ENCODE data around the gene GABRD.

GABRD gene

DNA sequence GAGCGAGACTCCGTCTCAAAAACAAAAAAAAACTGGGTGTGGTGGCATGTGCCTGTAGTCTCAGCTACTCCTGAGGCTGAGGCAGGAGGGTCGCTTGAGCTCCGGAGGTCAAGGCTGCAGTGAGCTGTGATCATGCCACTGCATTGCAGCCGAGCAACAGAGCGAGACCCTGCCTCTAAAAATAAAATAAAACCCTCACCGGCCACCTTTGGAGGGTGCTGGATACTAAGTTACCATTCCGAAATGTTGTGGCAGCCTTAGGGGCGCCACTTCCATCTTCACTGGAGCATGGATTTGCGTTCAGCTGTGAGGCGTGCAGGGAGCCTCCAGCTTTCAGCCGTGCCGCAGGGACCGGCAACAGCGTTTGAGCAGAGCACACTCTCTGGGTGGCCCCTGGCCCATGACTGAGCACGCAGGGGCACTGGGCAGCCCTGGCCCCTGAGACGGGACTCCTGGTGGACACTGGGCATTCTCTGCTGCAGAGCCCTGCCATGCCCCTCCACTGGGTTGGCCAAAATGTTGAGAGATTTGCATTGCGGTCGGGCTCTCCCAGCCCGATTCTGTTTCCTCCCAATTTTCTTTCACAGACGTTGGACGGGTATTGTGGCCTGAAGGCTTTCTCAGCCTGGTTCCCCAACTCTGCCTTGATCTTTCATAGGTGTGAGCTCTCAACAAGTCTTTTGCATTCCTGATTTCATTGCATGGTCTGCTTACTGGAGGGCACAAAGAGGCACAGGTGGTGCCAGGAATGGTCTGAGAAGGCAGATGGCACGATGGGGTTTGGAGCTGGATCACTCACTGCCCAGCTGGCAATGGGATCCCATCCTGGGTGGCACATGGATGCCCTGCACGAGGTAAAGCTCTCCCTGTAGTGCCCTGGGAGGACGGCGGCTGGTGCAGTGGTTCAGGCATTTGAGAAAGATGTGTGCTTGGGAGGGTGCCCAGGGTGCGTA, 9.8 kb upstream of the GABRD start:
- H3K4me3 ChIP-seq (ENCODE audit: low read length), result no peak overlapping the region
- DNase-seq (ENCODE audit: low read depth, low spot score), result no peak

DNA sequence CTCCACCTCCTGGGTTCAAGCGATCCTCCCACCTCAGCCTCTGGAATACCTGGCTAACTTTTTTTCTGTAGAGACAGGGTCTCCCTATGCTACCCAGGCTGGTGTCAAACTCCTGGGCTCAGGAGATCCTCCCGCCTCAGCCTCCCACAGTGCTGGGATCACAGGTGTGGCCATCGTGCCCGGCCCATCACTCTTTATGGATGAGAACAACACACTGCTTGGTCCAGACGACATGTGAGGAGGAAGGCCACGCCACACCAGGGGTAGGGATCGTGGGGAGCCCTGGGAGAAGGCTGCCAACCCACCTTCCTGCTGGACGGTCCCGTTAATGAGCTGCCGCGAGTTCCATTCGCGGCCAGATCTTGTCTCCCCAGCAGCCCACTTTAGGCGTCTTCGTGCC, 5.0 kb upstream of the GABRD start:
- H3K4me3 ChIP-seq (ENCODE audit: low read length), result no peak overlapping the region
- DNase-seq (ENCODE audit: low read depth, low spot score), result no peak

DNA sequence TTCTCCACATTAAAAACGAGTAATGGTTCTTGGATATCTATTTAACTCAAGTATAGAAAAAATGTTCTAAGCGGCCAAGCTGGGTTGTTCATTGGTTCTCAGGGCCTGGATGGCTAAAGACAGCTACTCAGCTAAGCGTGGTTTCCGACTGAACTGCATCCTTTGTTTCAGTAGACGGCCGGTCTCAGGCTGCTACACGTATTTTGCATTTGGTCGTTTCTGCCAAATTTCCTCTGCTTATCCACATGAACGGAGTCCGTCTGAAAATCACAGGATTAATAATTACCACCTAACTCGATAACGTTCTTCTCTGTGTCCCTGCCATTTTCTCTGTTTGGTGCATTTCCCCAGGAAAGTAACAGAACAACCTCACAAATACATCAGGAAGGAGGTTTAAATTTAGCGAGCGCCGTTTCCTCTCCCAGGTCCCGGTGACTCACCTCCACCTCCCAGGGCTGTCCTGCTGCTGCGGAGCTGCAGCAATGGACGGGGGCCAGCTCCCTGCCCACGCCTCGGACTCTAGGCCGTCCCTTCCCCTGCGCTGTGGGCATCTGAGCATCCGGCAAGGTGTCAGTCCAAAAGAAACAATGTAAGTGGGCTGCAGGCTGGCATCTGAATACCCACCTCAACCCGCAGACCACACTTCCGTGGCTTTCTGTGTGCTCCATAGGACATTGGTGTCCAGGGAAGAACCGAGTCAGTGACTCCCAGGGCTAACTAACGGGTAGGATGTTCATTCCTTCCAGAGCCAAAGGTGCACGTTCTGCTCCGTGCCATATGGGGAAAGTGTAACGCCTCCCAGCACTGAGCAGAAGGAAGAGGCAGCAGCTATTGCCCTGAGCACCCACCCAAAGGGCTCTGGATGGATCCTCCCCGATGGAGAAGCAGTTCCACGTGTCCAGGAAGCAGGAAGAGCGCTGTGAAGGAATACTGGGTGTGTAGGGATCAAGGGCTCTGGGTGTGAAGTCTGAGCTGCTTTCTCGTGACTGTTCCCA, 4.1 kb upstream of the GABRD start:
- H3K4me3 ChIP-seq (ENCODE audit: low read length), result no peak overlapping the region
- no peak for DNase-seq (ENCODE audit: low read depth, low spot score)

DNA sequence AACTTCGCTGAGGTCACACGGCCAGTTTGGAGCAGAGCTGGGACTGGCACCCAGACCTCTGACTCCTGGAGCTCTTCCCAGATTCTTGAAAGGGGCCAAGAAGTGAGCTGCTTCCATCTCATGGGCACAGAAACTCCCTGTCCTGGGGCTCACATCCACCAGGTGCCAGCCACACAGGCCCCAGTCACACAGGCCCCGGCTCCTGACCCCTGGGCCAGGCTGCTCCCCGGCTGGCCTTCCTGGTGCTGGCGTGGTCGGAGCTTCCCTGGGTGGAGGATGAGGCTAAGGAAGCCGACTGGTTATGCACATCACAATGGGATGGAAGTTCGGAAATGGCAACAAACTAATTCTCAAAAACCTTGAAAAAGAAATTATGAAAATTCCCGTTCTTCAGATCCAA, 3.0 kb upstream of the GABRD start:
- DNase-seq (ENCODE audit: low read depth, low spot score), result no peak

DNA sequence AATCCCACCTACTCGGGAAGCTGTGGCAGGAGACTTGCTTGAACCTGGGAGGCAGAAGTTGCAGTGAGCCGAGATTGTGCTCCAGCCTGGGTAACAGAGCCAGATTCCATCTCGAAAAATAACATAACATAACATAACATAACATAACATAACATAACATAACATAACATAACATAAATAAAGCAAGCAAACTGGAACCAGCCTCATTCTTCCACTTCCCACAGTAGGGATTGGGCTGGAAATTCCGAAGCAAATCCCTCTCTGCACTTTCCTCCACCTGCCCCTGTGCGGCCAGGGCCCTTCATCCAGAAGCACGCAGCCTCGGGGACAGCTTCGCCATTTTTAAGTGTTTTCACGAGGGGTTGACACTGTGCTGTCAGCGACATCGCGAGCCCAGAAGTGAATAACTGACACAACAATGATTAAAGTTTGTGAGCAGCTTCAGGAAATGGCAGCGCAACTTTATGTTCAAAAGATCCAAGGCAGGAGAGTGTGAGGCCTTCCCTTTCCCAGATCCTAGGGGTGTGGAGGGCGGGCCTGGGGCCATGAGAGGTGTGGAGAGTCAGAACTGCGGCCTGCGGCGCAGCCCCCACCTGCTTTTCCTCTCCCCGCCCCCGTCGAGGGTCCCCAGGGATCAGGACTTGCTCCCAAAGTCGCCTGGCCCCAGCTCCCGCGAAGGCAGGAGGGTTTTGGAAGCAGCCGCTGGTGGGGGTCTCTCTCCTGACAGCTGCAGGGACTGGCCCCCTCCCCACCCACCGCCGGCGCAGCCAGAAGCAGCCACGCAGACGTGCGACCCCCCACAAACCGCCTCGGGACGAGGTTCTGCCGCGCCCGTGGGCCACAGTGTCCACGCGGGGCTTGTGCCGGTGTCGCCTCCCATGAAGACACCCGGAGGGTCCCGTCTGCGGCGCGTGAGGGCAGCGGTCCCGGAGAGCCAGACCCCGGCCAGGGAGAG, 651 bp upstream of the GABRD start:
- no peak for DNase-seq (ENCODE audit: low read depth, low spot score)
- no peak overlapping the region for H3K4me3 ChIP-seq (ENCODE audit: low read length)

More for the DNA sequence above, 3.0 kb upstream of the GABRD start:
- no peak overlapping the region for H3K4me3 ChIP-seq (ENCODE audit: low read length)

DNA sequence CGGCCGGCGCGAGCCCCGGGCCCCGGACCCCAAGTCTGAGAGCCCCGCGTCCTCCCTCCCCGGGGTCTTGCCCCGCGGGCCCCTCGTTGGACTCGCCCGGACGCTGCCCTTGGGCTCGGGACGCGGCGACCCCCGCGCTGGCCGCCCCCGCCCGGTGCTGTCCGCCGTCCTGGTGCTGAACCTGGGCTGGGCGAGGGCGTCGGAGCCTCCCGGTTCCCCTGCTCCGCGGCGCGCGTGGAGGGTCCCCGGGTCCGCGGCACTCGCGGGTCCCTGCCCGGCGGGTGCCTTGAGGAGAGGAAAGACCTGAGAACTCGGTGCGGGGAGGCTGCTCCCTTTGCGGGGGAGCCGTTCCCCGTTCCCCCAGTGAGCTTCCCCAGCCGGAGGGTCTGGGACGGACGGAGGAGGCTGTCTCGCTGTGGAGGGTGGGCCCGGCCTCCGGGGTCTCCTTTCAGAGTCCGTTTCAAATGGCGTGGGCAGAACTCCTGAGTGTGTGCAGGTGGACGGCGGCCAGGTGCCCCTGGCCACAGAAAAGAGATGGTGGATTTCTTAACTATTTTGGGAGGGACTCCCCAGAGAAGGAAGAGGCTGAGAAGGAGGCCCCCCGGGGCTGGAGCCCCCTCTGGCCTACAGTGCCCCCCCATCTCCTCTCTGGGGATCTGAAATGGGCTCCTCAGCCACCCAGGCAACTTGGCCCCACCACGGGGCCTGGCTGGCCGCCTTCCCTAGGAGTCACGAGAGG, 595 bp downstream of the GABRD start:
- no peak for DNase-seq (ENCODE audit: low read depth, low spot score)
- no peak overlapping the region for H3K4me3 ChIP-seq (ENCODE audit: low read length)

DNA sequence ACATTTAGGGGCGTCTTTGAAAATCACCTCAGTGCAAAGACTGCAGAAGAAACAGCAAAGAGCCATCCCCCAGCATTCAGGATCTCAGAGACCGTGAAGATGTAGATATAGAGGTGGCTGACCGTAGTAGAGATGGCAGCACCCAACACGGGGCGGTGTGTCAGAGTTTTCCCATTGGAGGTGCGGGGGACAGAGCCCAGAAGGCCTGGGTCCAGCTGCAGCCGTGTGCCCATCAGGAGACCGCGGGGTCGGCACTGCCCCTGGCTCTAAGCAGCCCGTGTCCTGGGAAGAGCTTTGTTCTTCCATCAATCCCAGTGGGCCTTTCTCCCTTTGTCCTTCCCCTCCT, 1.1 kb downstream of the GABRD start:
- DNase-seq (ENCODE audit: low read depth, low spot score), result no peak
- no peak overlapping the region for H3K4me3 ChIP-seq (ENCODE audit: low read length)

DNA sequence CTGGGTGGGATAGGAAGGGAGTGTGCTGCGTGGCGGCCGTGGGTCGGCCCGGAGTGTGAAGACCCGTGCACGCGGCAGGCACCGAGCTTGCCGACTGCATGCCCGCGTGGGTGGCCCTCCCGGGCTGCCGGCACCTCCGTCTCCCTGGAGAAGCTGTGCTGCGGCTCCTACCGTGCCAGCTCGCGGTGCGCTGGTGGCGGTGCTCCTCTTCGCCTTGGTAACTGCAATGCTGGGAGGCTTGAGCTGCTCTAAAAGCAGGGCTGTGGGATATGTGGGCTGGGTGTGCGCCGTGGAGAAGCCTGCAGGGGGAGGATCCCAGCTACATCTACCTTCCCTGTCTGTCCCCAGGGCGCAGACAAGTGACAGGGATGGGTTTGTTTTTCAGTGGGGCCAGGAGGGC, 2.4 kb downstream of the GABRD start:
- no peak for DNase-seq (ENCODE audit: low read depth, low spot score)
- no peak overlapping the region for H3K4me3 ChIP-seq (ENCODE audit: low read length)

DNA sequence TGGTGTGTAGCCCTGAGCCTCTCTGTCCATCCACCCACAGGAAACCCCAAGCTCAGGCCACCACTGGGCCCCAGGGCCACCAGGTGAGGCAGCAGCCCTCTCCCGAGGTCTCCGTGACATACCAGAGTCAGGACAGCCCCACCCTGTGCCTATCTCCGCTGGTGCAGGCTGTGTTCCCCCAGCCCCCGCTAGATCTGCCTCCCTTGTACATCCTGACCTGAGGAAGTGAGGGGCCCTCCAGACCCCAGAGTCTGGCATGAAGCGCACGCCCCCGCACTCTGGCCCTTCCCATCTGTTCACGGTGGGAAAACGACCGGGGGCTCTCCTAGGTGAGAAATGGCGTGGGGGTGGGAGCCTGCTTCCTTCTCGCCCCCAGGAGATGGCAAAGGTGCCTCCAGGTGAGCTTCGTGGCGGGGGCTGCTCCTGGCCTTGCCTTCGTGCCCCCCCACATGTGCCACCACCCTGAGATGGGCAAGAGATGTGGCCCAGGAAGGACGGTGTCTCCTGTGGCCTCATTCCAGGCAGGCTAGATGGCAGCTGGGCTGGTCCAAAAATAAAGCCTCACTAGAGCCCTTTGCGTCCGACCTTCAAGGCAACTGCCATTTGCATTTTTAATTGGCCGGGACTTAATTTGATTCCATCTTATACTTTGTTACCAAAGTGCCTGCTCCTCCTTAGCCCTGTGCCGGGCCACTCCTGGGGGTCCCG, 3.1 kb downstream of the GABRD start:
- no peak overlapping the region for H3K4me3 ChIP-seq (ENCODE audit: low read length)
- no peak for DNase-seq (ENCODE audit: low read depth, low spot score)

DNA sequence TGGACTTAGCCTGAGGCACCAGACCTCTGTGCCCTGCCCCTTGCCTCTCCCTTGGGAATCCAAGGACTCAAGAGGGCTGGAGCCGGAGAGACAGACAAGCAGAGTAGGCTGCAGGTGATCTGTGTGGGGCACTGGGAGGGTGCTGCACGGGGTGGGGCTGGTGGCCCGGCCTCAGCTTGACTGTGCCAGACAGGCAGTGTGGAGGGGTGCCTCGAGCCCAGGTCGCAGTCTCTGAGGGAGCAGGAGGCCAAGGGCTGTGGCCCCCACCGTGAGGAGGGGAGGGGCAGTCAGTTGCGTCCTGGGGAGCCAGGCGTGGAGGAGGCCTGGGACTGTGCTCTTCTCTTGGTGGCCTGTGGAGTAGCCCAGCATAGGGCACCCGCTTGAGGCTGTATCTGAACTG, 4.0 kb downstream of the GABRD start:
- DNase-seq (ENCODE audit: low read depth, low spot score), result no peak
- H3K4me3 ChIP-seq (ENCODE audit: low read length), result no peak overlapping the region

DNA sequence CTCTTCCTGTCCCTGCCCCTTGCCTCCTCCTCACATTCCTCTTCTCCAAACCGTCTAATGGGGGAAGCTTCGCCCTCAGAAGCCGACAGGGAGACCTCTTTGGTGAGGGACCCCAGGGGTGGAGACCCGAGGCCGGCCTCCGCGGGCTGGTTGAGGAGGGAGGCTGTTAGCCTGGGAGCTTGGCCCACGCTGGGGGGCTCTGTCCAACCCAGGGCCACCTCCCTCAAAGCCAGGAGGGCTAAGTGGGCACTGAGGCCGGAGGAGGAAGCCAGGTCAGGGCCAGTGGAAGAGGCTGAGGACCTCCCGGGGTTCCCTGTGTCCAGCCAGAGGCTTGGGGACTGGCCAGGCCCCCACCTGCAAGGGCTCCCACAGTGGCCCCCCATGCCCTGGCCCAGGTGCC, 5.3 kb downstream of the GABRD start:
- H3K4me3 ChIP-seq (ENCODE audit: low read length), result no peak overlapping the region
- DNase-seq (ENCODE audit: low read depth, low spot score), result no peak

DNA sequence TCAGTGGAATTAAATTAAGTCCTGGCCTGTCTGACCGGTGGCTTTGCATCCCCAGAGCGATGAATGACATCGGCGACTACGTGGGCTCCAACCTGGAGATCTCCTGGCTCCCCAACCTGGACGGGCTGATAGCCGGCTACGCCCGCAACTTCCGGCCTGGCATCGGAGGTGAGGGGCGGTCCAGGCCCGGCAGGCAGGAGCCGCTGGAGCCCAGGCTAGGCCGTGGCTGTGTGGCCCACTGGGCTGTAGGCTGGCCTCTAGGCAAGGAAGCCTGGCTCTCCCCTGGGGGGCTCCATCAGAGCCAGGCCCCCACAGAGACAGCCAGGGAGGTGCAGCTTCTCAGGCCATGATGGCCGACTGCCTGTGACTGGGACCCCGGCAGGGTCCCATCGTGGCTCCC, 5.7 kb downstream of the GABRD start:
- H3K4me3 ChIP-seq (ENCODE audit: low read length), result no peak overlapping the region; the same call in 1 of the 2 replicates
- DNase-seq (ENCODE audit: low read depth, low spot score), result no peak

DNA sequence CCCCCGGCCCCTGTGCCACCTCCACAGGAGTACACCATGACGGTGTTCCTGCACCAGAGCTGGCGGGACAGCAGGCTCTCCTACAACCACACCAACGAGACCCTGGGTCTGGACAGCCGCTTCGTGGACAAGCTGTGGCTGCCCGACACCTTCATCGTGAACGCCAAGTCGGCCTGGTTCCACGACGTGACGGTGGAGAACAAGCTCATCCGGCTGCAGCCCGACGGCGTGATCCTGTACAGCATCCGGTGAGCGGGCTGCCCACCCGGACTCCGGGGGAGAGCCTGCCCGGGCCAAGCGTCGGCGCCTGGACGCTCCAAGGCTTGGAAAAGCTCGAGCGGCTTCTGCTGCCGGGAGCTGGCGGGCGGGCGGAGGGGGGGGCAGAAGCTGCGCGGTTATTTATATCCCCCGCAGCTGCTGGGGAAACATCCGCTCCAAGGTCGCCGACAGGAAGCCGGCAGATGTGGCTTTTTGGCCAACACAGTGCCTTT, 6.4 kb downstream of the GABRD start:
- peak overlapping the region; percentile 29 for H3K4me3 ChIP-seq (ENCODE audit: low read length)
- peak; percentile 62 for DNase-seq (ENCODE audit: low read depth, low spot score)

DNA sequence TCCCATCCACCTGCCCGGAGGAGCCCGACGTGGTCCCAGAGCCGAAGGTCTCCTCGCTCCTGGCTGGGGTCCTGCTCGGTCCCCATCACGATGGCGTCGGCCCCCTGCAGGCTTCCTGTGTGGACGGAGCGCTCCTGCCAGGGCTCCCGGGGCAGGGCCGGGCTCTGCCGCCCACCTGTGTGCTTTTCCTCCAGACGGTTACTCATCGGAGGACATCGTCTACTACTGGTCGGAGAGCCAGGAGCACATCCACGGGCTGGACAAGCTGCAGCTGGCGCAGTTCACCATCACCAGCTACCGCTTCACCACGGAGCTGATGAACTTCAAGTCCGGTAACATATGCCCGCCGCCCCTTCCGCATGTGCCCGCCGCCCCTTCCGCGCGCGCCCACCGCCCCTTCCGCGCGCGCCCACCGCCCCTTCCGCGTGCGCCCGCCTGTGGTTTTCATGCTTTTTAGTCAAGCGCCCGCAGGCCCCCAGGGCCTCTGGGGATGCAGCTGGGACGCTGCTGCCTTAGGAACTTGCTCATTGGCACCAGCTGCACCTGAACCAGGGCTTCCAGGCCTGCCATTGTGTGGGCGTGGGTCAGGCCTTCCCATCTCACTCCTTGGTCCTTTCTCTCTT, 8.9 kb downstream of the GABRD start:
- no peak overlapping the region for H3K4me3 ChIP-seq (ENCODE audit: low read length)
- DNase-seq (ENCODE audit: low read depth, low spot score), result no peak

DNA sequence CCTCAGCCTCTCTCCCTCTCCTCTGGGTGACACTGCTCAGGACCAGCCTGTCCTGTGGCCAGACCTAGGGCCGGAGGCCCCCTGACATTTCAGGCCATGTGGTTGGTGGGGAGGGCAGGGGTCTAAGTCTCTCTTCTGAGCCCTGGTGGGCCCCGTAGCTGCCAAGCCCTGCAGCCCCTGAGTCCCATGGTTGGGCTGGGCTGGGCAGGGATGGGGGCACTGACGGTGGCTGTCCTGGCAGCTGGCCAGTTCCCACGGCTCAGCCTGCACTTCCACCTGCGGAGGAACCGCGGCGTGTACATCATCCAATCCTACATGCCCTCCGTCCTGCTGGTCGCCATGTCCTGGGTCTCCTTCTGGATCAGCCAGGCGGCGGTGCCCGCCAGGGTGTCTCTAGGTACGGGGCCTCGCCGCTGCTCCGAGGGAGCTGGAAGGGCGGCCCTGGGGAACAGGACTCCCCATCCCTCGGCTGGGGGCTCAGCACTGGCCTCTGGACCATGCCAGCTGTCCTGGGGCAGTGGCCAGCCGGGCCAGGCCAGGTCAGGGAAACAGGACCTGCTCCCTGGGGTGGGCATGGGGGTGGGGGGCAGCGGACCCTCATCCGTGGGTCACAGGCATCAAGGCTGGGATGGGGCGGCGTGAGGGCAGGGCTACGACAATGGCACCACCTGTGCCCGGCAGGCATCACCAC, 9.9 kb downstream of the GABRD start:
- DNase-seq (ENCODE audit: low read depth, low spot score), result no peak
- H3K4me3 ChIP-seq (ENCODE audit: low read length), result no peak overlapping the region

DNA sequence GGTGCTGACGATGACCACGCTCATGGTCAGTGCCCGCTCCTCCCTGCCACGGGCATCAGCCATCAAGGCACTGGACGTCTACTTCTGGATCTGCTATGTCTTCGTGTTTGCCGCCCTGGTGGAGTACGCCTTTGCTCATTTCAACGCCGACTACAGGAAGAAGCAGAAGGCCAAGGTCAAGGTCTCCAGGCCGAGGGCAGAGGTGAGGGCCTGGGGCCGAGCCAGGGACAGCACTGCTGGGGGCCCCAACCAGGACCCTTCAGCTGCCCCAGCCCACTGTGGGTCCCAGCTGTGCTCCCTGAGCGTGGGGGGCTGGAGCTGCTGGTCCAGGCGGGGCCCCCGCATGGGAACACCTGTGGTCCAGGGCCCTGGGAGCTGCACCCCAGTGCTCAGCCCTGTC, 10.4 kb downstream of the GABRD start:
- no peak for DNase-seq (ENCODE audit: low read depth, low spot score)
- no peak overlapping the region for H3K4me3 ChIP-seq (ENCODE audit: low read length)
